VCaP (cell line): ENCODE measurements around the gene PRDX4.
"Not testable (repeated sequence)": the region's sequence is repeated elsewhere in the genome, so short reads cannot be mapped to it uniquely, and the experiment has no call there.

ENCODE experiments used
- H3K27ac ChIP-seq: fragments of 450-650 bp; 2 replicates; pipeline ENCODE4 v1.5.1; 2017
- CTCF ChIP-seq: fragments of 450-650 bp; conservative IDR thresholded peaks from 2 replicates; pipeline ENCODE4 v1.5.1; 2017; ENCODE audit warnings: mild to moderate bottlenecking, moderate library complexity

PRDX4 gene

GRCh38 chrX:23637187-23637586, 30.1 kb upstream of the PRDX4 start:
- no peak overlapping the region for H3K27ac ChIP-seq
- no peak for TF ChIP-seq CTCF

- no peak for TF ChIP-seq CTCF
- no peak overlapping the region for H3K27ac ChIP-seq
Observed at GRCh38 chrX:23643020-23643419, 24.3 kb upstream of the PRDX4 start.

GRCh38 chrX:23644744-23645143, 22.5 kb upstream of the PRDX4 start:
- no peak for TF ChIP-seq CTCF
- no peak overlapping the region for H3K27ac ChIP-seq

- no peak for TF ChIP-seq CTCF
Observed at GRCh38 chrX:23656091-23656490, 11.2 kb upstream of the PRDX4 start.

GRCh38 chrX:23656684-23657083, 10.6 kb upstream of the PRDX4 start:
- H3K27ac ChIP-seq = no peak overlapping the region
- TF ChIP-seq CTCF = no peak

More at GRCh38 chrX:23656091-23656490, 11.2 kb upstream of the PRDX4 start:
- H3K27ac ChIP-seq = 0 out of 2 replicates have a peak overlapping the region, but pooled peaks have one; percentile 20

GRCh38 chrX:23659339-23659738, 8.0 kb upstream of the PRDX4 start:
- no peak overlapping the region for H3K27ac ChIP-seq
- no peak for TF ChIP-seq CTCF

GRCh38 chrX:23660083-23660765, 7.1 kb upstream of the PRDX4 start:
- not testable (repeated sequence) for H3K27ac ChIP-seq

- TF ChIP-seq CTCF = no peak
- H3K27ac ChIP-seq = no peak overlapping the region
Observed at GRCh38 chrX:23660766-23661132, 6.5 kb upstream of the PRDX4 start.
